Suprapubic skin (tissue), 4 donors: ENCODE results near the gene AQP2. TPM values are rescaled to one million over a fixed set of nuclear protein-coding genes. Genes with fewer than 3 reads are reported as not detected.
"Not testable (repeated sequence)": the region's sequence is repeated elsewhere in the genome, so short reads cannot be mapped to it uniquely, and the experiment has no call there.

Source experiments
- DNase-seq, 2 donors: peaks; one replicate each; pipeline ENCODE4 v3.0.0-alpha.2; 2019; ENCODE audit warnings: low spot score in 2 of 2
- H3K27ac ChIP-seq: fragments of 200-600 bp; sonication (generic); one replicate; pipeline ENCODE4 v1.5.1; 2019
- H3K27me3 ChIP-seq: fragments of 200-600 bp; sonication (generic); one replicate; pipeline ENCODE4 v1.5.1; 2019
- H3K36me3 ChIP-seq: fragments of 200-600 bp; sonication (generic); one replicate; pipeline ENCODE4 v1.5.1; 2019
- H3K4me1 ChIP-seq: fragments of 200-600 bp; sonication (generic); one replicate; pipeline ENCODE4 v1.5.1; 2019
- H3K4me3 ChIP-seq: fragments of 200-600 bp; sonication (generic); one replicate; pipeline ENCODE4 v1.5.1; 2019; ENCODE audit warnings: mild to moderate bottlenecking
- H3K9me3 ChIP-seq: fragments of 200-600 bp; sonication (generic); one replicate; pipeline ENCODE4 v1.5.1; 2019
- CTCF ChIP-seq, 2 donors: fragments of 200-600 bp in 1 of 2; fragments of 450-650 bp in 1 of 2; sonication (generic) in 1 of 2; IDR thresholded peaks; one replicate each; pipeline ENCODE4 v1.5.1; 2016 to 2019; ENCODE audit warnings: antibody characterized with exemption in 2 of 2, mild to moderate bottlenecking in 1 of 2, moderate library complexity in 1 of 2
- EP300 ChIP-seq: sonication (generic); formaldehyde crosslinking; IDR thresholded peaks from one replicate; pipeline ENCODE4 v1.6.1; 2017; ENCODE audit warnings: antibody characterized with exemption
- POLR2A ChIP-seq, 2 donors: fragments of 450-650 bp; IDR thresholded peaks; one replicate each; pipeline ENCODE4 v1.6.1; 2017; ENCODE audit warnings: antibody characterized with exemption in 2 of 2, mild to moderate bottlenecking in 2 of 2, moderate library complexity in 2 of 2
- POLR2AphosphoS5 ChIP-seq, 3 donors: sonication (generic); formaldehyde crosslinking; IDR thresholded peaks; one replicate each; pipeline ENCODE4 v1.6.1; 2017; ENCODE audit warnings: antibody characterized with exemption in 3 of 3
- WGBS: methylation state at CpG from one replicate; pipeline ENCODE4 v1.1.5; 2018; 5-methylcytosine and 5-hydroxymethylcytosine counted together
- total RNA-seq, 4 donors: library from RNA; depleted of rRNA; stranded (reverse); fragments of >200 nt; gene quantifications; one replicate each; pipeline ENCODE4 v1.1.0, GENCODE V29; 2016

The AQP2 gene
- total RNA-seq, 4 donors from 2014 or later = 0.15 TPM; not detected in 3

DNA sequence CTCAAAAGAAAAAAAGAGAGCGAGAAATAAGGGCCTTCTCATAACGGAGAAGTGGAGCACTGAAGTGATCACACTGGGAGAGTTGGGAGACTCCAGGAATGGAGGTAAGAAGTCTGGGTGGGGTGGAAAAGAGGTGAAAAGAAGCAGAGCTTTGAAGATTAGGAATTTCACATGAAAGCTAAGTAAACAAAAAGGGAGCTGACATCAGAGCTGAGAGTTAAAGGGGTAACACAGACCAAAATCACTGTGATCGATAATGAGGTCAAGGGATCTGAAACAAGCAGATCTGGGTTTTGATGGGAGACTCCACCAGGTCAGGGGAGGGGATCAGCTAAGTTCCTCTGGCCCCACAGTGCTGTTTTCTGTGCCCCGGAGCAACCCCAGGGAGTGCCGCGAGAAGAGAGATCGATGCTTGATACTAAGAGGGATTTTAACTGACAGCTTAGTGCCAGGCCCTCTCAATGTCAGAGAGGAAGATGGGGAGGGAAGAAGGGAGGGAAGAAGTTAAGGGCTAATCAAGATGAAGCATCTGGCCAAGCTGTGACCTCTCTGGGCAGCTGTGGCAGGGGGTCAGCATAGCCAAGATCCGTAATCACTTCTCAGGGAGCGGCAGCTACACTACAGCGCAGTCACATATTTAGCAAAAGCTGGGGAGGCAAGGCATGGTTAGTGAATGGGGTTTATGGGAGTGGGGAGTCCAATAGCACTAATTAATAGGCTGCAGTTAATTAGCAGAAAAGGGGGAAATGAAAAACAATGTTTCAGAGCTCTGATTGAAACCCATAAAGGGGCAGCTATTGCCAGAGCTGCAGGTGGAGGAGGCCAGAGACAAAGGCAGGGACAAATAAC, 30.2 kb downstream of the AQP2 start:
- Histone ChIP-seq H3K9me3 (no peaks in the 10 kb centered on the region), H3K27ac (no peak overlapping the region), H3K4me1 (peaks cover 11% of the 10 kb centered on the region), H3K4me3 (no peak overlapping the region), H3K36me3 (no peaks in the 10 kb centered on the region), H3K27me3 (no peaks in the 10 kb centered on the region)
- TF ChIP-seq CTCF (IDR thresholded peaks at IDR 0.05) (no peak), POLR2A (IDR thresholded peaks at IDR 0.05) (no peak), POLR2AphosphoS5 (IDR thresholded peaks at IDR 0.05) (no peak), EP300 (no peak)
- no peak for DNase-seq
- 93% methylated on average over 10 of the region's 10 CpGs for WGBS

DNA sequence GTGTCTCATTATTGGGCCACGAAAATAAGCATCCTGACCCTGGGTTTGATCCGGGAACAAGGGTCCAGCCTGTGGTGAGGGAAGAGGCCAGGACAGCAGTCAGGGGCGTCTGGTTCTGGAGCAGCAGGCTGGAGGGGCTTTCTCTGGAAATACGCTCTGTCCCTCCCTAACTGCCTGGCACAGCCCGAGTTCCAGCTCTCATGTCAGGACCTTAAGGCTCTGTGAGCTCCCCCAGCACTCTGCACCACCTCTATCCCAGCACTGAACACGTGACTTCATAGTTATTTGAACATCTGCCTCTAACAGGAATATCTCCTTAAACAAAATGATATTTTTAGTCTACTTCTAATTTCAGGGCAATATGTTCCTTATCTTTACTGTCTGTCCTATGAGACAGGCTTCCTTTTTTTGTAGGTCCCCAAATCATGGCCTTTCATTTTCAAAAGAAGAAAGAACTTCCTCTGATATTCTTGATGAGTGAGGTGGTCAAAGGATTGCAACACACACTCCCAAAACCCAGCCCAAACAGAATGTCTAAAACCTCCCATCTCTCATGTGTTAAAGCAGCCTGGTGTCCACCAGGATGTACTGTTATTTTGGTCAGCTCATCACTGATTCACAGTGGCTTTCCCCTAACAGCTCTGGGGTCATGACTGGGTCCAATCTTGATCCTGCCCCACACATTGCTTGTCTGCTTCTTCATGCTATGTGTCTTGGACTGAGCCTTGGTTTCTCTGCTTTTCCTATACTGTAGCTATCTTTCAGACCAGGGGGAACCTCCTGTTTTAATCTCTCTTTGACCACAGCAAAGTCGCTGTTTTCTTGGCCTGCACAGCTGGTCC, 31.9 kb downstream of the AQP2 start:
- TF ChIP-seq POLR2AphosphoS5 (IDR thresholded peaks at IDR 0.05) (no peak), CTCF (IDR thresholded peaks at IDR 0.05) (no peak), EP300 (no peak), POLR2A (IDR thresholded peaks at IDR 0.05) (no peak)
- Histone ChIP-seq H3K9me3 (no peaks in the 10 kb centered on the region), H3K36me3 (no peaks in the 10 kb centered on the region), H3K4me1 (peaks cover 11% of the 10 kb centered on the region), H3K27me3 (no peaks in the 10 kb centered on the region), H3K27ac (no peak overlapping the region), H3K4me3 (no peak overlapping the region)
- DNase-seq = no peak
- 84% methylated on average over 7 of the region's 7 CpGs for WGBS

DNA sequence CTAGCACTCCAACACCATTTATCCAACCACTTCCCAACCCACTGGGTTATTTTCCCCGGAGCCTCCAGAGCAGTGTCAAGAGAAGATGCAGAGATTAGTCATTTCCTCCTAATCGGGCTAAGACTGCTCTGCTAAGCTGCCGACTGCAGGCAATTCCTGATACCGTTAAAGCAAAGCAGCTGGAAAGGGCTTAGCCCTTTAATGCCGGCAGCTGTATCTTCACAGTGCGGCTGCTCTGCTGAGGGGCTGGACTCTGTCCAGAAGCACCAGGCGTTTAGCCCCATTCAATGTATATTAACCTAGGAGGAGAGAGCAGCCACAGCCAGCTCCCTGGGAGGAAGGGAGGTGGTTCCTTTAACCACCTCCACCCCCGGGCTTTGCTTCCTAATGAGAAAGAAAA, 33.4 kb downstream of the AQP2 start:
- TF ChIP-seq CTCF (IDR thresholded peaks at IDR 0.05) (no peak), EP300 (no peak), POLR2A (IDR thresholded peaks at IDR 0.05) (no peak), POLR2AphosphoS5 (IDR thresholded peaks at IDR 0.05) (no peak)
- Histone ChIP-seq H3K27me3 (no peaks in the 10 kb centered on the region), H3K9me3 (no peaks in the 10 kb centered on the region), H3K27ac (no peak overlapping the region), H3K4me3 (no peak overlapping the region), H3K36me3 (no peaks in the 10 kb centered on the region), H3K4me1 (peaks cover 11% of the 10 kb centered on the region)
- 6% methylated on average over 7 of the region's 8 CpGs for WGBS
- no peak for DNase-seq

- TF ChIP-seq POLR2AphosphoS5 (IDR thresholded peaks at IDR 0.05) (no peak), EP300 (no peak)
- WGBS = 91% methylated on average over 9 of the region's 9 CpGs
- DNase-seq = no peak
- Histone ChIP-seq H3K9me3 (no peaks in the 10 kb centered on the region), H3K4me1 (peaks cover 11% of the 10 kb centered on the region), H3K4me3 (no peak overlapping the region), H3K27me3 (no peaks in the 10 kb centered on the region), H3K27ac (no peak overlapping the region), H3K36me3 (no peaks in the 10 kb centered on the region)
Observed at GRCh38 chr12:49984476-49985359, 34.2 kb downstream of the AQP2 start.

DNA sequence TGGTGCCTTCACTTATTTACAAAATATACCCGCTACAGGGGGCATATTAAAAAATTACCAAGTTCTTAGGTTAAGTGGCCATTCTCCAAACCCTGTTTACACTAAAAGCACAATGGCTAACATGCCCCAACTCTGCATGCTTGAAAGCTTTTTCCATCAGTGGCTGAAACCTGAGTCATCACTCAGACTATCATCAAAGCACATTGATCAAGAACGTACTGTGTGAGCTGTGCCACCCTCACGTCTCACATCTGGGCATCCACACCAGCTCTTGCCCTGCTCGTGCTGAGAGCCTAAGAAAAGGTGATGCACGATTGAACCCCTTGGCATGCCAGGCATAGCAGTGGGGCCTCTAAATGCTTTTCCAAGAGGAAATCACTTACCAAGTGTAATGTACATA, 35.4 kb downstream of the AQP2 start:
- TF ChIP-seq POLR2A (IDR thresholded peaks at IDR 0.05) = no peak
- TF ChIP-seq CTCF (IDR thresholded peaks at IDR 0.05) = no peak
- TF ChIP-seq EP300 = no peak
- no peak for TF ChIP-seq POLR2AphosphoS5 (IDR thresholded peaks at IDR 0.05)

GRCh38 chr12:49986476-49986875, 35.9 kb downstream of the AQP2 start:
- not testable (repeated sequence) for DNase-seq, H3K9me3 ChIP-seq, H3K27ac ChIP-seq, H3K36me3 ChIP-seq, H3K4me3 ChIP-seq, H3K27me3 ChIP-seq
- peaks cover 11% of the 10 kb centered on the region for H3K4me1 ChIP-seq
- WGBS = 71% methylated on average over 3 of the region's 3 CpGs

More for the DNA sequence above, 35.4 kb downstream of the AQP2 start:
- Histone ChIP-seq H3K36me3 (peaks cover 3% of the 10 kb centered on the region), H3K27me3 (no peaks in the 10 kb centered on the region), H3K27ac (no peak overlapping the region), H3K9me3 (no peaks in the 10 kb centered on the region), H3K4me1 (peaks cover 11% of the 10 kb centered on the region), H3K4me3 (no peak overlapping the region)
- WGBS = 95% methylated on average over 5 of the region's 5 CpGs
- DNase-seq = no peak
